ENCODE data around the gene CDH4.

Gene CDH4

DNA sequence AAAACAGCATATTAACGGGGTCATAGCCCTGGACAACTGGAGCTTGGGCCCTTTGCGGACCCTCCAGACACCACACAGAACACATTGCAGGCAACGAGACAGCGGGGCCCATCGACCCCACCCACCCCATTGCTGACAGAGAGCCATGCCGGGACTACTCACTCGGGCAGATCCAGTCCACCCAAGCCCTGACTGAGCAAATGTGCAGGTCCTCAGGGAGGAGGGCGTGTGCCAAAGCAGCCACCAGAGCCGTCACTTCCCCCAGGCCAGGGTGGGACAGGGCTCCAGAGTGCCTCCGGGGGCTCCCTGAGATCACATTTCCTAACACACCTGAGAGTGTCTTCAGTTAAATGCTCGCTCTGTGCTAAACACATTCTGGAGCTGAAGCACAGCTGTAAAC lies 114.9 kb downstream of the CDH4 start:
- no peak for DNase-seq

DNA sequence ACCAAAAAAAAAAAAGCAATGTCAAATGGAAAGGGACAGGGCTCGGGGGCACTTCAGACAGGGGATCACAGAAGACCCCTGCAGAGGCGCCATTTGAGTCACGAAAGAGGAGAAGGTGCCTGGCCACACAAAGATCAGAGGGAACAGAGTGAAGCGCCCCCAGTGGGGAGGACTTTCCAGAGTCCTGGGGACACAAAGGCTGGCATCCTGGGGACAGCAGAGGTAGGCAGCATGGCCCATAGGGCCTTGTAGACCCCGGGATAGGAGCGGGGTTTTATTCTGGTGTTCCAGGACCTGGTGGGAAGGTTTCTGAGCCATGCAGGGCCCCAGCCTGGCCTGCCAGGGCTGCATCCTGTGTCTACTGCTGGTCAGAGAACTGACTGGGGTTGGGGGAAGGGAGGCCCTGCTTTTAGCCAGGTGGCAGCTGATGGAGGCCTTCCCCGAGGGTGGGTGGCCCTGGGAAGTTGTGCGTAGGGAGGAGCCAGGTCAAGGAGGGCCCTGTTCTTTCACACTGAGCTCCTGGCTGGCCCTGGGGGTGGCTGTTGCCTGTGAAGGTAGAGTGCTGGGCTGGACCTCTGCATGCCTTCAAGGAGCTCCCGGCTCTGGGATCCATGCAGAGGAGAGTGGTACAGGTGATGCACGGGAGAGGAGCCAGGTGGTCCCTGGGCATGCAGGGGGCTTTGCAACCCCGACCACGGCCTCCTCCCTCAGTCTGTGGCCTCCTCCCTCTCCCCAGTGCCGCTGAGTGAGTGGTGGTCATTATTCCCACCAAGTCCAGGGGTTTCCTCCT lies 117.9 kb downstream of the CDH4 start:
- DNase-seq, result no peak

DNA sequence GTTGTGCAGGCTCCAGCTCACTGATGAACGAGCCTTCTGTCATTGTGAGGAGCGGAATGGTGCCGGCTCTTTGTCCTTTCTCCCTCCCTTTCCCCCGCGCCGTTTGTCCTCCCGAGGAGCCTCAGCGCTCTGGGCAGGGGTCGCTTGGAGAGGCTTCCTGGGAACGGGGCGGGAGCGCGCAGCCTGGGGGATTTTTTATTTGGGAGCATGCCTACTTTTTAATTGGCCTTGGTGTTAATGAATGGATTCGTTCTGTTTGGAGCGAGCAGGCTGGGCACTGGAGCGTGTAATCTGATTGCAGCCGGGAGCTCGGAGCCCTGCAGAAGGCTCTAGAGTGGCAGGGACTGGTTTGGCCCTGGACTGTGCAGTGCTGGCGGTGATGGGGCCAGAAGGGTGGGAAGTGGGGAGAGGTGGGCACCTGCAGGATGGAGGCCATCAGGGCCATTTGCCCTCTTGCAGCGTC lies 118.8 kb downstream of the CDH4 start:
- DNase-seq, result no peak

DNA sequence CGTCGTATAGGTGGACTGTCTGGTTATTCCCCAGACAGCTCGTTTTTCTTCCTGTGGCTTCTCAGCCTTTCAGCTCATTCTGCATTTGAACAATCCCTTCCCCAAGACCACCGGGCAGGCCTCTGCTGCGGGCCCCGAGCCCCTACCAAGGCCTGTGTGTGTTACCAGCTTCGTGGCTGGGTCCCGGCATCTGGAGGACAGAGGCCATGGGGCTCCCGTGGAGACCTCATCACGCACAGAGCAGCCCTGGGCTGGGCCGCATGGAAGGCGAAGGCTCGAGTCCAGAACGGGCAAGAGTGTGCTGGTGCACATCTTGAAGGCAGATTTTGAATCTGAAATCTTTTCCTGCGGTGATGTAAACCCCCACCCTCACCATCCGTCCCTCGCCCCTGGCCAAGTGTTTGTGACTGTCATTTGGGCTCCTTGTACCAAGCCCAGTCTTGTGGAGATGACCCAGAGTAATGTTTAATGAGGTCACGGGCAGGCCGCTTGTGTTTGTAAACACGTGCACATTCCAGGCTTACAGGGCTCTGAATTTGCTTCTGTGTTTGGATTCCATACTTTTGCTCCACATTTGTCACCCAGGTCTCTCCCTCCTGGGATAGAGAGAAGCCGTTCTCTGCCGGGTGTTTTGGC lies 119.6 kb downstream of the CDH4 start:
- no peak for DNase-seq

DNA sequence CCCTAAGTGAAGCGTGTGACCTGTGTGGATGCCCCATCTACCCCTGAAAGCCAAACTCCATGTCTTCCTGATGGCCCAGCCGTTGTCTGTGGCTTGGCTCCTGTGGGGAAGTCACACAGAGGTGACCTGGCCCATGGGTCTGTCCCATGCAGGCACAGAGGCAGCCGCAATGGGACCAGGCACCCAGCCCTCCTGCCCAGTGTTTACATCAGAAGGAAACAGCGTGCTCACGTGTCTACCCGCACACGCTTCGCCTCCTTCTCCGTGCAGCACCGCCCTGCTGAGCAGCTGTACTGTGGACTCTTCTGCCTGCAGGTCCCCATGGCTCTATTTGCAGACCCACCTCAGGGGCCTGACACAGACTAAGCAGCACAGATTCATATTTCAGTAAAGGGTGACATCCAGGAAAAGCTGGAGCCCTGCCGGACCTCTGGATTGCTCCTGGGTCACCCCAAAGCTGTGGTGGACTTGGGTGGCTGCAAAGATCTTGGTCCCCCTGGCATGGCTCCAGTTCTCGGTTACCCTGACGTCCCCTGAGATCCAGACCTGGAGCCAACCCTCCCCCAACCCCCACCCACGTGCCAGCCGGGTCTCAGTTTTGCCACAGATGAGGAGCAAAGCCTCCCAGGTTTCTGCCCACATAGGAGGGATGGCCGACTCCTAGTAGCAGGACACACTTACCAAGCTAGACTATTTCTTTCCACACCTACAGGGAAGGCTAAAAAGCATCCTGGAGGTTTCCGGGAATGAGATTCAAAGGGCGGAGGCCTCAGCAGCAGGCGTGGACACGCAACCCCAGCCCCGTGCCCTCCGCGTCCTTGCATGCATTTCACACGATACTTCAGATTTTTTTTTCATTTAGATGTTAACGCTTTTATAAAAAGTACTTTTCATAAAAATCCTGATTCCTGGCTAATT lies 120.3 kb downstream of the CDH4 start:
- DNase-seq, result no peak

DNA sequence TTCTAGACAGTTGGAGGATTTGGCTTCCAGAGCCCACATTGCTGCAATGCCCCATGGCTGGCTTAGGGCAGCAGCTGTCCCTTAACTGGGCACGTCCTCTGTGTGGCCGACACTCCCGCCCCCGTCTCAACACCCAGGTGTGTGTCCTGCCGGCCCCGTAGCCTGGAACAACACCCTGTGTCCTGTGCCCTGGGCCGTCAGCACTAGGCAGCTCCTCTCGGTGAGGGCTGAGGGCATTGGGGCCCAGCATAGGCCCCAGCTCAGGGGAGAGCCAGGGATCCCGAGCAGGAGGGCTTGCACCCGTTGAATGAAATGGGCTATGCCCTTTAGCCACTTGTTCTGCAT lies 121.0 kb downstream of the CDH4 start:
- DNase-seq, result no peak

DNA sequence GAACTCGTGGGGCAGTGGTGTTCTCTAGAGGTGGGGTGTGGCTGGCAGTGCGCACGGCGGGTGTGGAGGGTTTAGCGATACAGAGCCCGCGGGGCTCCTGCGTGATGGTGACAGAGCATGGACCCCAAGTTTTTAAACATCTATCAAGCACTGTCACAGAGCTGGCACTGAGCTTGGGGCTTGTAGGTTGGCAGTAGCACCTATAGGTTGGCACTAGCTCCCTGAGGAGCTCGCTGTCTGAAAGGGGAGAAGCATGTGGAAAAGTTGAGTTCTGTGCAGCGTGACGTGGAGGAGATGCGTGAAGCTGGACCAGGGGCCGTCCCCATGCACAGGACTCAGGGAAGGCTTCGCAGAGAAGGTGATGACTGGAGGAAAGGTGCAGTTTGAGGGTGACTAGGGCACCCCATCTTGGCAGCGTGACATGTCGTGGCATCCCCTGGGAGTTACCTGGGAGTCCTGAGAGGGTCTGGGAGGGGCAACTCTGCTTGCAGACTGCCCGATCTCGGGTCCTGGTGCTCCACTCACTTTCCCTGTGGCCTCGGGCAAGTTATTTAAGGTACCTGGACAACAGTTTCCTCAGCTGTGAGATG lies 122.0 kb downstream of the CDH4 start:
- DNase-seq, result no peak

DNA sequence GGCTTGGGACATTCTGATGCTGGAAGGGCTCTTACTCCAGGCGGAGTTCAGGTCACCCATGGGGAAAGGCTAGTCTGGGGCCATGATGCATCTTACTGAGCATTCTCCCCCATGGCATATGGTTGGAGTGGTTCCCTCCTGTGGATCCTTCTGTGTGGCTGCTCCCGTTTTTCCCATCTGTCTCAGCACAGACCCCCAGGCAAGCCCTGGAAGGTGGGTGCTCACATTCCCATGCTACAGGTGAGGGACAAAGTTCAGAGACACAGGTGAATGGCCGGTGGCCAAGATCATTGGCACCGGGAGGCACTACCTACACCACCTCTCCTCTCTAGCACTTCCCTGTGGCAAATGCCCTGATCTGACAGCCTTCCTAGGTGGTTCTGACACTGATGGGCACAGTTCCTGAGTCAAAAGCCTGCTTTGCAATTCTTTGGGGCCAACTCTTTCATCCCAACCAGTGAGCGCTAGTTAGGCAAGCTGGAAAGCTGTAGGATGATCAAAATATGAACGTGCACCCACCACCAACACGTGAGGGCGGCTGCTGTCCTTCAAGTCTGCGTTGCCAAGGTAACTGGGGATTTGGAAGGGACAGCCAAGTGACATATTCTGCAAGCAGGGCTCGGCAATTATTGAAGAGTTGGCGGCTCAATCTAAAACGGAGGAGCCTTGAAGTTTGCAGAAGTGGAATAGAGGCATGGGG lies 124.6 kb downstream of the CDH4 start:
- no peak for DNase-seq

DNA sequence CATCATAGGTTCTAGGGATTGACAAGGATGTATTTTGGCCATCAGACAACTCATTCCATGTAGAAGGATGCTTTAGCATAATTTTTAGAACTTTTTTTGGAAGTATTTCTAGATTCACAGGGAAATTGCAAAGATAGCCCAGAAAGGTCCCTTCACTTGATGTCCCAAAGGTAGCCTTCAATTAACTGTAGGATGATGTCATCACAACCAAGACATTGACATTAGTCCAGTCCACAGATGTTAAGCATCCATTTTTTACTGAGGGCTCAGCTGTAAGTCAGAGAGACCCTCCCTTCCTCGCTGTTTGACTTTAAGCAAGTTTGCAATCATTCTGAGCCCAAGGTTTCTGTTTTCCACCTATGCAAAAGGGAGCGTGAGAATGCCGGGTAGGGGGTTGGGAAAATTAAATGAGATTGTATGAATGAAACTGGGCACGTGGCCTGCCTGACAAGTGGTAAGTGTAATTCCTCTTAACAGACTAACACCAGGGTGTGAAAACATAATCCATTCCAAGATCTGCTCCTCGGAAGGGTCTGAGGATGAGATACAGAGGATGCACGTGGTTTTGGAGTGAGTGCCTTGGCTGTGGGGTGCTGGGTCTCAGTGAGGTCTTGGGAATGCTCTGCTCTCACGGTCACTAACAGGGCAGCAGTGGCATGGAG lies 126.8 kb downstream of the CDH4 start:
- no peak for DNase-seq

DNA sequence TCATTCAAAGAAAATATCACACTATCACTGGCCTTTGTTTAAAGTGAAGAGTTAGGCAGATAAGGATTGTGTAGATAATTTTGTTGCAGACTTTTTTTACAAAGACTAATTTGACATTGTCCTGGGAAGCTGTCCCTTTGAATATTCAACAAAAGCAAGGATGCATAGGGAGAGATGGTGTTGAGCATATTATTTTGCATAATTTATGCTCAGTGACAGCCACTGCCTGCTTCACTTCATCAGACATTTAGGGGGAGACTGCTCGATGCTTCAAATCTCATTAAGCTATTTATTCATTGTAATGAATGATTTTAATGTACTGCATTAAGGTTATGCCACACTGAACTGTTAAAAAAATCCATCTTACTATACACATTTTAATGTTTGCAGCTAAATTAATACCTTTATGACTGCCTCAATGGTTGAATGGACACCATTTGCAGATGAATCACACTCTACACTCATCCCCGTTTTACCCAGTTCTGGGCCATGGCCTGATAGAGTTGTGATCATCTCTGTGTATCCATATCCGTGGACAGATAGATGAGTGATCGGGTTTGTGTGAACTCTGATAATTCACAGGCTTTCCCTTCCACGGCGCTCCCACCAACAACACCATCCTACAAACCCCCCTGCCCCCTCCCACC lies 128.0 kb downstream of the CDH4 start:
- no peak for DNase-seq

DNA sequence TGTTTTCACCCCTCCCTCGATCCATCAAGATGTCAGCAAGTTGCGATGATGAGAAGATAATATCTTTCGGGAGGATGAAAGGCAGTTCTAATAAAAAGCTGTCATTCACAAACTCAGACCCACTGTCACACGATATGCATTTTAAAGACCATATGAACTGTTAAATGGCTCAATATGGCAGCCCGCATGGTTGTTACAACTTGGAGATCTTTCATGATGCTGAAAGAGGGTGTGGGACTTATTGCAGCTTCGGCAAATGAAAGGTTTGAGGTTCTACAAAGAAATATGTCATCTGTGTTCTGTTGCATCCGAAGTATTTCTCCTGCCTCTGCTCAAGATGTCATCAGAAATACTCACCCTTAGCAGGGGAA lies 128.5 kb downstream of the CDH4 start:
- no peak for DNase-seq

DNA sequence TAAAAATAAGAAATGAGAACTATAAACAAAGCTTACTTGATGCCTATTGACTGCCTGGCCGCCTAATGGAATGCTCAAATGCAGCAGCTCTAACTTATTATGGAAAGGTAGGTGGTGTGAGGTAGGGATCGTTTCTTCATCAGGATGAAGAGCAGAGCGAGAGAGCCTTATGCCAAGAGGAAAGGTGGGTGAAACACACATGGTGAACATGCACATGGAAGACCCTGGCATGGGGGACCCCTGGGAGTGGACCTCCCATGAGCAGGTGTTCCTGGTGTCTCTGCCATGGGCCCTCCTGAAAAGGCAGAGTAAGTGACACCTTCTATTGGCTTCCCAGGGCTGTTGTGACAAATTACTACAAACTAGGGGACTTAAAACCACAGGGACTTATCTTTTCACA lies 130.1 kb downstream of the CDH4 start:
- DNase-seq, result no peak

DNA sequence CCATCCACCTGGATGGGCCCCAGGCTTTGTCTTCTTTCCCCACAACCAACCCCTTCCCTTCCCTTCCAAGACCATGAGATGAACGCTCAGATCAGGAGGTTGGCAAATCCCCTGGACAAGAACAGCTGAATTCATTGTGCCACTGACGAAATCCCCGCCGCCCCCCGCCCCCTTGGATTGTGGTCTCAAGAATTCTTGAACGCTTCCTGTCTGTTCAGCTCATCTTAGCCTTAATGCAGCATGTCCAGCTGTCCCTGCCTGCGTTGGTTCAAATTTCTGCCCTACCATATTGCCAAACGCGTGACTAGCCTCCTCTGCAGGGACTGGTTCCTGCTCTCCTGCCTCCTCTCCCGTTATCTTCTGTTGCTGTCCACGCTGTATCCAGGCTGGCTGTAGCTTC lies 133.2 kb downstream of the CDH4 start:
- DNase-seq, result no peak

DNA sequence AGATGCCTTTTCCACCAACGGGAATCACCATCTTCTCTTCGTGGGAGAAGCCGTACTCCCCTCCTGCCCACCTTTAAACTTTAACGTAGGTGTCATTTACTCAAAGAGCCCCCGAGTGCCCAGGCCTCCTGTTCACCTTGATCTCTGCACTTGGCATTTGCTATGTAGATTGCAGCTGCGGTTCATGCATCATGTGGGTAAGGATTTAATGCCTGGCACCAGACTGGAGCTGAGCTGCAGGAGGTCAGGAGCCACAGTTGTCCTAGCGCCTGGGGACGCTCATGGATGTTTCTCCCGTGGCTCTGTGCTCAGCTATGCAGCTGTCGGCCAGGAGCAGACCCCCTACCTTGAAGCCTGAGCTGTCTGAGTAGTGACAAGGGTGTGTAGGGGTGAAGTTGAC lies 133.7 kb downstream of the CDH4 start:
- DNase-seq, result no peak

DNA sequence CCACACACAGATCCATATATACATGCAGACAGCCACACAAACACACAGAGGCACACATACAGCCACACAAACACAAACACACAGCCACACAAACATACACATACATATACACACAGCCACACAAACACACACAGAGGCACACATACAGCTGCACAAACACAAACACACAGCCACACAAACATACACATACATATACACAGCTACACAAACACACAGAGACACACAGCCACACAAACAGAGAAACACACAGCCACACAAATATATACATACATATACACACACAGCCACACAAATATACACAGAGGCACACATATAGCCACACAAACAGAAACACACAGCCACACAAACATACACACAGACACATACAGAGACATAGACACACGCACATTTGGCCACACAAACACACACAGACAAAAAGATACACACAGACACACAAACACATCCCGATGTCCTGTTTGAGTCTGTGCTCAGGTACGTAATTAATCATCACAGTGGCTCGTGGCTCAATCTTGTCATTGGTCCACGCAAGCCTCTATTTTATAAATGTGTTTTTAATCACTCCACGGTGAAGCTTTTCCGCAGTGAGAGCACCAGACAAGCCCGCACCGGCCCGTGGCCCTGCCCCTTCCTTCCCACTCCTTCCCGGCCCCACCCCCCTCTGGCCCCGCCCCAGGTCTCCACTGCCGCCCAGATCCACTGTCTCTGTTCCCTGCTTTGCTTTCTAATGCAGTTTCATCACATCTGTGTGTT lies 135.3 kb downstream of the CDH4 start:
- DNase-seq, result no peak

DNA sequence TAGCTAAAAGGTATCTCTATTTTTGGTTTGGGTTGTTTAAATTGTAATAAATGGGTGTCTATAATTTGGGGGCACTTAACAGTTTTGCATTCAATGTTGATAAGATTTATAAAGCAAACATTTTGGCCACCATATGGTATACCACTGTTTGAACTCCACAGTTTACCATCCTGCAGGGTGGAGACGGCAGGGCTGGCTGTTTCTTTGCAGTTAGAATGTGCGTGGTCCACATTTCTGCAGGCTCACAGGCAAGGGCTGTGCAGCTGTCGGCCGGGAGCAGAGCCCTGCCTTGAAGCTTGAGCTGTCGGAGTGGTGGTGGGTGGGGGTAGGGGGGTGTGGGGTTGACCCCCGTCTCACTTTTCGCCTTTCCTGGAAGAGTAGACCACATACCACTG lies 135.9 kb downstream of the CDH4 start:
- no peak for DNase-seq

DNA sequence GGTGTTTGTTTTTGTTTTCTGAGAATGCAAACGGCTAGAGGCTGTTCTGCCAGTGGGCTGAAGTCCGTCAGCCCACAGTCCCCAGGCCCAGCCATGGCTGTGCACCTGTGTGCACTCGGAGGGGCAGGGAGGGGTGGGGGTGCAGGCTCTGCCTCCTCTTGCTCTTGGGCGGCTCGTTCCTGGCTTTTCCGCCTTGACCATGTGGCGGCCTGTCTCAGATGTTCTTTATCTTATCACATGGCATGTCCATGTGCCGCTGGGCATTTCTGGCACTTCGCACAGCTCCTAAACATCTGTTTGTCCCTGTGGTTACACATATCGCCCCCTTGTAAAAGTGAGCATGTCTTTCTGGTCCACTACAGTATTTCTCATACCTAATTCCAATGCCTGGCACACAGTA lies 137.0 kb downstream of the CDH4 start:
- DNase-seq, result no peak

DNA sequence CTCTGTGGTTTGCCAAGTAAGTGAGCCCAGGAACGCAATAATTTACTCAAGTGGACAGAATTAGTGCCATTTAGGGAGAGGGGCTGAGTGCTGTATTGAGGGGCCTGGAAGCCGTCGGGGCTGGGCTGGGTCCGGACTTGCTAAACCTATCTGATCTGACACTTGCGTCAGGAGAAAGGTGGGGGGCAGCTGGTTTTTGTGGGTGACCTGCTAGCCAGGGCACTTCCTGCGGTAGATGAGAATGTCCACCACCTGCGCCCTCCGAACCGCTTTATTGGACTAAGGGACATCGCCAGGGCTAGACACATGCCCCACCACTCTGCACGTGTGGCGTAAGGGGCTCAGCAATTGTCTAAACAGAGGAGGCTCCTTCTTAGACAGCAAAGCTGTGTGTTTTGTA lies 139.1 kb downstream of the CDH4 start:
- no peak for DNase-seq

DNA sequence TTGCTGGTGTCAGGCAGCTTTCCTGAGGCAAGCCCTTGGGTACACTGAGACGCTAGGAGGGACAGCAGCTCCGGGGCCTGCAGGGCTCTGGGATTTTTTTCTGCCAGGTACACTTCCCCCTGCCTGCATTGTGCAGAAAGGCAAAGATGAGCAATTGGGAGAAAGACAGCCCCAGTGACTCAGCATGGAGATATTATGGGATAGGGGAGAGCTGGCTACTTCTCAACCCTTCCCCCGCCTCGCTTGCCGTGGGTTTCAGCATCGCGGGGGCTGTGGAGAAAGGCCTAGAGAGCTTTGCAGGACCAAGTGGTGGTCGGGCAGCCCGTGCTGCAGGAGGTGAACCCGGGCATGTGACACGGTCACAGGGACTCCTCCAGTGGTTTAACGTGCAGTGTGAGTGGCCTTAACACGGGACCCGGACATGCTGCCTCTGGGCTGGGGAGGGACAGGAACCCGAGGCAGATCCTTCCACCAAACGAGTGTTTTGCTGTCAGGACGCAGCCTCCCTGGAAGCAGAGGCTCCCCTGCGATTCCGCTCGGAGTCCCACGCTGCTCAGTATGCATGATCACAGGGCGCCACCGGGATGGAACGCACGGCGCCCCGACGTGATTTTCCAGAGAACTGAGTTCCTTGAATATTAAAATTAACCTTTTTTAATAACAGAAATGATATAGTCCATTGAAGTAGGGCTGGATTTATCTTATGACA lies 139.9 kb downstream of the CDH4 start:
- no peak for DNase-seq

DNA sequence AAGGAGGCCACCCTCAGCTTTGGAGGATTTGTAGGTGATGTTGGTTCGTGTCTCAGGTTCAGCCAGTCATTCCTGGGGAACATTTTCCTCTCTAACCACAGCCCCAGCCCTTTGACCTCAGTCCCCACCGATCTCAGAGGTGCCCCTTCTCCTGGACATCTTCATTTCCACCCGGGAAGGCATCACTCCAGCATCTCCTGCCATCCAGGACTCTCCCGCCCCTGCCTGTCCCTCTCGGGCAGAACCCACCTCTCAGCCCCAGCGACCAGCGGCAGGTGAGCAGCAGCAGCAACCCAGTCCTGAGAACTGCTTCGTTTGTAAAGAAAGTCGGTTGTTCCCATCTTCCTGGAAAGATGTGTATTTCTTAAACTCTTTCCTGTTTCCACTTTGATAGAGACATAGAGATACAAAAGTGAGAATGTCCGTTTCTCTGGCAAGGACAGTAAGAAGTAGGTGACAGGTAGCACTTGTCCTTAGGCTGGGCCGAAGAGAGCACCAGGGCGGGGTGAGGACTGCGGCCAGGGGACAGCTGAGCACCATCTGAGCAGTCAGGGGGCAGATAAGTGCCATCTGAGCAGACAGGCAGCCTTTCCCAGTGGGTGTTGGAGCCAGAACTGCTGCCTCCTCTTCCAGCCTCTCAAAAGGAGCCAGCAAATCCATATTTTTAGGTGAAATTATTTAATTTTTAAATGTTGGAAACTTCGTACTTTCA lies 142.2 kb downstream of the CDH4 start:
- no peak for DNase-seq
